ENCODE measurements around the gene HLA-DPA1. TPM values are rescaled to one million over a fixed set of nuclear protein-coding genes. Genes with fewer than 3 reads are reported as not detected.

HLA-DPA1 gene
- total and polyA plus RNA-seq, 12 donors: 19.4 to 625 (median 141) TPM

- intact Hi-C loops (cut with DNase I): no loop called here
- H3K27me3 ChIP-seq: peaks cover 3% of the 10 kb centered on the region
- DNase-seq: no peak
- no peak for TF ChIP-seq POLR2A (IDR thresholded peaks at IDR 0.05)
- TF ChIP-seq, protein P1, sequence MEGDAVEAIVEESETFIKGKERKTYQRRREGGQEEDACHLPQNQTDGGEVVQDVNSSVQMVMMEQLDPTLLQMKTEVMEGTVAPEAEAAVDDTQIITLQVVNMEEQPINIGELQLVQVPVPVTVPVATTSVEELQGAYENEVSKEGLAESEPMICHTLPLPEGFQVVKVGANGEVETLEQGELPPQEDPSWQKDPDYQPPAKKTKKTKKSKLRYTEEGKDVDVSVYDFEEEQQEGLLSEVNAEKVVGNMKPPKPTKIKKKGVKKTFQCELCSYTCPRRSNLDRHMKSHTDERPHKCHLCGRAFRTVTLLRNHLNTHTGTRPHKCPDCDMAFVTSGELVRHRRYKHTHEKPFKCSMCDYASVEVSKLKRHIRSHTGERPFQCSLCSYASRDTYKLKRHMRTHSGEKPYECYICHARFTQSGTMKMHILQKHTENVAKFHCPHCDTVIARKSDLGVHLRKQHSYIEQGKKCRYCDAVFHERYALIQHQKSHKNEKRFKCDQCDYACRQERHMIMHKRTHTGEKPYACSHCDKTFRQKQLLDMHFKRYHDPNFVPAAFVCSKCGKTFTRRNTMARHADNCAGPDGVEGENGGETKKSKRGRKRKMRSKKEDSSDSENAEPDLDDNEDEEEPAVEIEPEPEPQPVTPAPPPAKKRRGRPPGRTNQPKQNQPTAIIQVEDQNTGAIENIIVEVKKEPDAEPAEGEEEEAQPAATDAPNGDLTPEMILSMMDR (IDR thresholded peaks at IDR 0.05): no peak
- WGBS, 4 donors: 54 to 90% (median 75%) methylated on average over 2 of the region's 2 CpGs
- no peaks in the 10 kb centered on the region for H3K36me3 ChIP-seq (replicated peaks in 1 of 2)
- no peaks in the 10 kb centered on the region for H3K4me1 ChIP-seq (replicated peaks in 1 of 2)
- H3K4me3 ChIP-seq: no peak overlapping the region
- H3K27ac ChIP-seq: no peak overlapping the region
- no peaks in the 10 kb centered on the region for H3K9me3 ChIP-seq (replicated peaks in 1 of 3)
These were observed 34.2 kb upstream of the HLA-DPA1 start for GRCh38 chr6:33107641-33108040.

- intact Hi-C loops (cut with DNase I): no loop called here
- 65 to 80% (median 68%) methylated on average over 8 to 9 of the region's 9 CpGs for WGBS, 4 donors
- Histone ChIP-seq H3K27ac (no peak overlapping the region), H3K27me3 (peaks cover 3% of the 10 kb centered on the region), H3K4me1 (replicated peaks in 1 of 2) (no peaks in the 10 kb centered on the region), H3K4me3 (no peak overlapping the region), H3K36me3 (replicated peaks in 1 of 2) (no peaks in the 10 kb centered on the region), H3K9me3 (replicated peaks in 1 of 3) (peaks cover 0 to 9% (median 0%) of the 10 kb centered on the region in 3 donors)
- DNase-seq: no peak
- TF ChIP-seq, protein P1 (IDR thresholded peaks at IDR 0.05): no peak
- no peak for TF ChIP-seq POLR2A (IDR thresholded peaks at IDR 0.05)
These were observed 32.7 kb upstream of the HLA-DPA1 start for GRCh38 chr6:33105916-33106871.

- Histone ChIP-seq H3K27ac (no peak overlapping the region), H3K4me1 (replicated peaks in 1 of 2) (no peaks in the 10 kb centered on the region), H3K9me3 (replicated peaks in 1 of 3) (peaks cover 0 to 16% (median 4%) of the 10 kb centered on the region in 3 donors), H3K27me3 (peaks cover 3% of the 10 kb centered on the region), H3K36me3 (replicated peaks in 1 of 2) (no peaks in the 10 kb centered on the region), H3K4me3 (no peak overlapping the region)
- intact Hi-C loops (cut with DNase I): no loop called here
- 68 to 87% (median 80%) methylated on average over 3 of the region's 3 CpGs for WGBS, 4 donors
- TF ChIP-seq POLR2A (IDR thresholded peaks at IDR 0.05): no peak
- TF ChIP-seq, protein P1 (IDR thresholded peaks at IDR 0.05): no peak
- DNase-seq: no peak
These were observed 31.9 kb upstream of the HLA-DPA1 start for GRCh38 chr6:33105386-33105785.

DNA sequence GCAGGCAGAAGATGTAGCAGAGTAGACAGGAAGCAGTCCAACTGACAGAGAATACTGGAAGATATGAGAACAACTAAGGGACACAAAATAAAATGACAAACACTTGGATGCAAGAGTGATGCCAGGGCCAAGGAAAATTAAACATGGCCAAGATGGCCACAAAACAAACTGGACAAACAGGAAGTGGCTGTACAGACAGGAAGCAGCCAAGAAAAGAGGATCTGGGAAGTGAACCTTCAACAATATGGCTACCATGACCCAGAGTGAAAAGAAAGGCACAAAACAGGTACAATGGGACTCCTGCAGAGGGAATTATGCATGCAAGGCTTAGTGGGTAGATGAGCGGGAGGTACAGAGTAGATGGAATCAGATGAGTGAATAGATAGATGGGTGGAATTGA is 31.4 kb upstream of the HLA-DPA1 start:
- Histone ChIP-seq H3K9me3 (replicated peaks in 1 of 3) (peaks cover 0 to 16% (median 4%) of the 10 kb centered on the region in 3 donors), H3K27me3 (peaks cover 3% of the 10 kb centered on the region), H3K27ac (no peak overlapping the region), H3K4me1 (replicated peaks in 1 of 2) (no peaks in the 10 kb centered on the region), H3K4me3 (no peak overlapping the region), H3K36me3 (replicated peaks in 1 of 2) (no peaks in the 10 kb centered on the region)
- DNase-seq: no peak
- intact Hi-C loops (cut with DNase I): no loop called here
- WGBS, 4 donors: 81 to 100% (median 95%) methylated on average over 1 of the region's 1 CpG
- TF ChIP-seq POLR2A (IDR thresholded peaks at IDR 0.05): no peak
- TF ChIP-seq, protein P1 (IDR thresholded peaks at IDR 0.05): no peak
